HEK293T (cell line): Measurements from ENCODE around the gene TRIM63.

Experiments
- CTCF ChIA-PET: fragments of 350-600 bp; formaldehyde crosslinking; extraction: SDS; loops from one replicate; lab custom pipeline; 2021; ENCODE audit warnings: antibody characterized with exemption, inconsistent platforms; lab: Yijun Ruan, JAX
- POLR2A ChIA-PET: fragments of 350-600 bp; formaldehyde crosslinking; extraction: SDS; loops from one replicate; lab custom pipeline; 2020; ENCODE audit warnings: antibody characterized with exemption, inconsistent platforms; lab: Yijun Ruan, JAX
- DNase-seq: peaks from one replicate; pipeline ENCODE4 v3.0.0; 2012; ENCODE audit warnings: mixed read lengths; ENCODE audit errors: extremely low spot score
- ARNT ChIP-seq: fragments of 450-650 bp; IDR thresholded peaks from 2 replicates; pipeline ENCODE4 v1.6.1; 2017; ENCODE audit warnings: mild to moderate bottlenecking
- BHLHE40 ChIP-seq: fragments of 450-650 bp; IDR thresholded peaks from 2 replicates; pipeline ENCODE4 v1.6.1; 2016; ENCODE audit warnings: mild to moderate bottlenecking, moderate library complexity, borderline replicate concordance
- CTBP1 ChIP-seq: fragments of 450-650 bp; IDR thresholded peaks from 2 replicates; pipeline ENCODE4 v1.6.1; 2016; ENCODE audit warnings: borderline replicate concordance
- ELF4 ChIP-seq: fragments of 450-650 bp; IDR thresholded peaks from 2 replicates; pipeline ENCODE4 v1.6.1; 2017; ENCODE audit warnings: antibody characterized with exemption
- FOXA1 ChIP-seq: fragments of 450-650 bp; IDR thresholded peaks from 2 replicates; pipeline ENCODE4 v1.6.1; 2016; ENCODE audit warnings: mild to moderate bottlenecking
- FOXK2 ChIP-seq: fragments of 450-650 bp; IDR thresholded peaks from 2 replicates; pipeline ENCODE4 v1.6.1; 2016; ENCODE audit warnings: mild to moderate bottlenecking
- FOXM1 ChIP-seq: fragments of 450-650 bp; IDR thresholded peaks from 2 replicates; pipeline ENCODE4 v1.6.1; 2017; ENCODE audit warnings: mild to moderate bottlenecking, borderline replicate concordance
- HDGF ChIP-seq: fragments of 450-650 bp; IDR thresholded peaks from 2 replicates; pipeline ENCODE4 v1.6.1; 2017; ENCODE audit warnings: antibody characterized with exemption, borderline replicate concordance
- L3MBTL2 ChIP-seq: fragments of 450-650 bp; conservative IDR thresholded peaks from 2 replicates; pipeline ENCODE4 v1.6.1; 2016; ENCODE audit warnings: mild to moderate bottlenecking
- LEF1 ChIP-seq: fragments of 450-650 bp; IDR thresholded peaks from 2 replicates; pipeline ENCODE4 v1.6.1; 2017; ENCODE audit warnings: mild to moderate bottlenecking, borderline replicate concordance
- NFRKB ChIP-seq: fragments of 450-650 bp; IDR thresholded peaks from 2 replicates; pipeline ENCODE4 v1.6.1; 2016; ENCODE audit warnings: mild to moderate bottlenecking, moderate library complexity
- SP1 ChIP-seq: fragments of 450-650 bp; IDR thresholded peaks from 2 replicates; pipeline ENCODE4 v1.6.1; 2017
- SUZ12 ChIP-seq: fragments of 450-650 bp; IDR thresholded peaks from 2 replicates; pipeline ENCODE4 v1.6.1; 2016; ENCODE audit warnings: mild to moderate bottlenecking
- TARDBP ChIP-seq: fragments of 450-650 bp; IDR thresholded peaks from 2 replicates; pipeline ENCODE4 v1.6.1; 2016
- ZNF384 ChIP-seq: fragments of 450-650 bp; IDR thresholded peaks from 2 replicates; pipeline ENCODE4 v1.6.1; 2016
- TF ChIP-seq, protein P1 (sequence below): fragments of 450-650 bp; IDR thresholded peaks from 2 replicates; pipeline ENCODE4 v1.6.1; 2016

The TRIM63 gene

GRCh38 chr1:26012864-26013263, 54.6 kb downstream of the TRIM63 start:
- no peak for DNase-seq
- CTCF ChIA-PET = no interaction called here
- POLR2A ChIA-PET = no interaction called here
- no peak for TF ChIP-seq FOXK2
- no peak for TF ChIP-seq FOXA1
- no peak for TF ChIP-seq HDGF
- no peak for TF ChIP-seq ARNT
- no peak for TF ChIP-seq ELF4
- TF ChIP-seq, protein P1, sequence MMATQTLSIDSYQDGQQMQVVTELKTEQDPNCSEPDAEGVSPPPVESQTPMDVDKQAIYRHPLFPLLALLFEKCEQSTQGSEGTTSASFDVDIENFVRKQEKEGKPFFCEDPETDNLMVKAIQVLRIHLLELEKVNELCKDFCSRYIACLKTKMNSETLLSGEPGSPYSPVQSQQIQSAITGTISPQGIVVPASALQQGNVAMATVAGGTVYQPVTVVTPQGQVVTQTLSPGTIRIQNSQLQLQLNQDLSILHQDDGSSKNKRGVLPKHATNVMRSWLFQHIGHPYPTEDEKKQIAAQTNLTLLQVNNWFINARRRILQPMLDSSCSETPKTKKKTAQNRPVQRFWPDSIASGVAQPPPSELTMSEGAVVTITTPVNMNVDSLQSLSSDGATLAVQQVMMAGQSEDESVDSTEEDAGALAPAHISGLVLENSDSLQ = no peak
- no peak for TF ChIP-seq BHLHE40
- no peak for TF ChIP-seq L3MBTL2
- no peak for TF ChIP-seq FOXM1
- no peak for TF ChIP-seq NFRKB
- no peak for TF ChIP-seq CTBP1
- TF ChIP-seq SP1 = no peak
- no peak for TF ChIP-seq SUZ12
- no peak for TF ChIP-seq LEF1
- TF ChIP-seq TARDBP = no peak
- no peak for TF ChIP-seq ZNF384

- no peak for TF ChIP-seq BHLHE40
- TF ChIP-seq FOXK2 = no peak
- no peak for TF ChIP-seq NFRKB
- TF ChIP-seq TARDBP = no peak
- no peak for TF ChIP-seq ZNF384
- no peak for TF ChIP-seq SP1
- no peak for TF ChIP-seq SUZ12
- TF ChIP-seq ELF4 = no peak
- no peak for TF ChIP-seq HDGF
- TF ChIP-seq L3MBTL2 = no peak
- TF ChIP-seq, protein P1 = no peak
- TF ChIP-seq CTBP1 = no peak
- TF ChIP-seq LEF1 = no peak
- TF ChIP-seq FOXA1 = no peak
- no peak for TF ChIP-seq ARNT
- TF ChIP-seq FOXM1 = no peak
- no peak for DNase-seq
- ChIA-PET CTCF (interaction anchor here (0.6 kb wide), 1 partner anchor 66 kb away, joined by 9 read pairs; no protein-coding TSS in a partner anchor), POLR2A (interaction anchor here (1.5 kb wide), 1 partner anchor 135 kb away, joined by 4 read pairs; the partner anchor contains the start of gene PAQR7)
These were observed 56.6 kb downstream of the TRIM63 start for GRCh38 chr1:26010825-26011224.

DNA sequence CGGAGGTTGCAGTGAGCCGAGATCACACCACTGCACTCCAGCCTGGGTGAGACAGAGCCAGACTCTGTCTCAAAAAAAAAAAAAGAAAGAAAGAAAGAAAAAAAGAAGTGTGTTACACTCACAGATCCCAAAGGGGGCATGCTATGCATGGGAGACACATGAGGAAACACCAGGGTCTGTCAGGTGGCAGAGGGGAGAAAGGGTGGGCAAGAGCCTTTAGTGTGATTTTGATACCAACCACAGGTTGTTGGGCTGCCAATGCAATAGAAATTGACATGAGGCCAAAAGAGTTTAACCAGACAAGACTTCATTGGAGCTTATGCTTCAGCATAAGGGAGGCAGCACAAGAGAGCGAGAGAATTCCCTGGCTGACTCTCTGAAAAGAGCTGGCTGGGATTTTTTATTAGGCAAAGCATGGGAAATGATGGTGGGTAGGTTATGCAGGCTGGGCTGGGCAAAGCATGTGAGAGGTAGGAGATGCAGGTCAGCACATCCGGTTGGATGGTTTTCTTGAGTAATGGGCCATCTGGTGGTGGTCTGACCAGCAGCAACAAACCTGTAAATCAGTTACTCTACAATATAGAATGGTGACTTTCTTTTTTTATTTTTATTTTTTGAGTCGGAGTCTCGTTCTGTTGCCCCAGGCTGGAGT, 57.5 kb downstream of the TRIM63 start:
- ChIA-PET POLR2A (interaction anchor here (1.5 kb wide), 1 partner anchor 134 kb away, joined by 4 read pairs; the partner anchor contains the start of gene PAQR7), CTCF (interaction anchor here (0.6 to 1.0 kb wide), 4 partner anchors 8 to 183 kb away, joined by 3 to 4 read pairs (median 4); no protein-coding TSS in a partner anchor)
- TF ChIP-seq ELF4 = no peak
- TF ChIP-seq ZNF384 = peak; percentile 72; the same call in 1 of the 2 replicates
- no peak for TF ChIP-seq CTBP1
- TF ChIP-seq SUZ12 = no peak
- TF ChIP-seq L3MBTL2 = 0 out of 2 replicates have a peak, but pooled peaks have one; percentile 15
- no peak for TF ChIP-seq FOXA1
- no peak for TF ChIP-seq BHLHE40
- TF ChIP-seq LEF1 = no peak
- TF ChIP-seq ARNT = no peak
- TF ChIP-seq NFRKB = no peak
- no peak for TF ChIP-seq HDGF
- TF ChIP-seq, protein P1 = no peak
- TF ChIP-seq TARDBP = no peak
- TF ChIP-seq FOXK2 = no peak
- no peak for DNase-seq

DNA sequence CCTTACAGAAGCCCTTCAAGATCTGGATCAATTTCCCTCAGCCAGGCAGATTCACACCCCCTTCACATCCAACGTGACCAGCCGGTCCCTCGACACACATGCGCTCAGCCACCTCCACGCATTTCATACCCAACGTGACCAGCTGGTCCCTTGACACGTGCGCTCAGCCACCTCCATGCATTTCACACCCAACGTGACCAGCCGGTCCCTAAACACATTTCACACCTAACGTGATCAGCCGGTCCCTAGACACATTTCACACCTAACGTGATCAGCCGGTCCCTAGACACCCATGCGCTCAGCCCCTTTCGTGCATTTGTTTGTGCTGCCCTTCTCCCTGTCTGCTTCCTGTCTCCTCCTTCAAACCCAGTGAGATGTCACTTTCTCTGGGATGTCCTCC, 60.7 kb downstream of the TRIM63 start:
- no peak for TF ChIP-seq SP1
- TF ChIP-seq NFRKB = no peak
- no peak for TF ChIP-seq TARDBP
- TF ChIP-seq BHLHE40 = no peak
- no peak for TF ChIP-seq HDGF
- TF ChIP-seq ZNF384 = no peak
- TF ChIP-seq CTBP1 = no peak
- TF ChIP-seq L3MBTL2 = no peak
- no peak for TF ChIP-seq LEF1
- TF ChIP-seq FOXA1 = no peak
- TF ChIP-seq FOXK2 = no peak
- TF ChIP-seq, protein P1 = no peak
- no peak for TF ChIP-seq FOXM1
- TF ChIP-seq ELF4 = no peak
- TF ChIP-seq SUZ12 = no peak
- TF ChIP-seq ARNT = no peak
- DNase-seq = no peak
- POLR2A ChIA-PET = no interaction called here
- CTCF ChIA-PET = no interaction called here
